Fibroblast of upper back skin (primary cell): ENCODE measurements around the gene PAK3.

Experiments
- DNase-seq: peaks from one replicate; pipeline ENCODE4 v3.0.0-alpha.2; 2013

The PAK3 gene

DNA sequence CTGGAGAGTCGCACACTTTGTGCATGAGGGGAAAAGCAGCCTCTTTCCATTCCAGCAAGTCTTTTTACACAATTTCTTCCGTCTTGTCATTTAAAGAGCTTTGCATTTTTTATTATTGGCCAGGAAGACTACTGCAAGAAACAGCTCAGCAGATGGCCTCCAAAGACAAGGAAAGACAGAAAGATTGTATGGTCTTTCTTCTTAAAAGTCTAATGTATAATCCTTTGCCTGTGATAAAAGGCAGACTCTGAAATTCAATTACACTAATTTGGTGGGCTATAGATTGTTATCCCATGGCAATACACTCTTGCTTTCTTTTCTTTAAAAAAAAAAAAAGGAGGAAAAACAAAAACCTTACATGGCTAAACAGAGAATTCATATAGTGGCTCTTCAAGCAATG lies 168.4 kb downstream of the PAK3 start:
- DNase-seq, result no peak

DNA sequence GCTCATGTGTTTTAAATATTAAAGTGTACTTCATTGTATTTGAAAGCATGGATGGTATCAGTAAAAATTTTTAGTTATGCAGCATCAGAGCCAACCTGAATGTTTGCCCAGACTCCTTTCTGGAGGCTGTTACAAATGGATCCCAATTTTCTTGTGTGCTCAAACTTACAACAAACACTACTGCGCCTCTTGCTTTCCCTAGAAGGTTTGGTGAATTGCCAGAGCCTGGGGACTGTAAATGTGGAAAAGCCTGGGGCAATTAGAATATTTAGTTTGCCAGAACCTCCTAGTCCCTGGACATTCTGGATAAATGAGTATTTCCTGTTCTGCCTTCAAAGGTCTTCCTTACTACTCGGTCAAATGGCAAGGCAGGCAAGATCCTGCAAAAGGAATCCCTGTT lies 169.5 kb downstream of the PAK3 start:
- no peak for DNase-seq

DNA sequence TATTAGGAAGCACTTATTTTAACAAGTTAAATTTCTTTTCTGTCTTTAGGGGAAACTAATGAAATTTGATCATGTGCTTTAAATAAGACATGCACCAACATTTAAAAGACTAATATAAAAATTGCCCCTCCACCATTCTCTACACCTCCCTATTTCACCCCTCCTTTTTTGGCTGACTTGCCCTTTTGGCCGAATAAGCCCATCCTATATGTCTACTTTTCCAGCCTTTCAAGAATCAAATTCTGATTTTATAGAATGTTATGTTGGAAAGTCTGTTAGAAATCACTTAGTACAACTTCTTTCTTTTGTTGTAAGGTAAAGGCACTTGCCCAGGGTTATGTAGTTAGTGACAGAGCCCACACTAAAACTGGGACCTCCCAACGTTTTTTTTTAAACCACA lies 172.5 kb downstream of the PAK3 start:
- no peak for DNase-seq

DNA sequence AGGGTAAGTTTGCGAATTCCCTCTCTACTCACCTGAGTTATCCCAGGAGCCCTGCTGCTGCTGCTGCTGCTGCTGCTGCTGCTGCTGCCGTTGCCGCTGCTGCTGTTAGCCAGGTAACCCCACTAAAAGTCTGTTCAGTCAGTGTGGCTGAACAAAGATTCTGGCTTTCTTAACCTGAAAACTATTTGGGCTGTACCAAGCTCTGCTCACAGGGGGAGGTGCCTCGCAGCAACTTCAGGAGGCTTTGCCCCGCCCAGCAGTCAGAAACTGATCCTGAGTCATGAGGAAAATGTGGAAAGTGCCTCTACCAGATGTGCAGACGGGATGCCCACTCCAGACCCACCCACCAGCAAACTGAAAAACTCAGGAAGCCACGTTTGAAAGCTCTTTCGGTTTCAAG lies 174.3 kb downstream of the PAK3 start, which contains the start of gene CAPN6:
CAPN6 (minus strand) TSS at position 145 of the 400 bp plus-strand sequence. CDS start 6,547 bp downstream, outside the sequence.
- peak; percentile 17 for DNase-seq
